DMS114 treated with DMSO at 0.1 percent for 48 hours (cell line): ENCODE measurements around the gene MAML1.
"Not testable (repeated sequence)": the region's sequence is repeated elsewhere in the genome, so short reads cannot be mapped to it uniquely, and the experiment has no call there.

Experiments used
- DNase-seq: peaks from one replicate; lab custom pipeline; 2025; ENCODE audit not compliant: unreplicated experiment; lab: John Stamatoyannopoulos, UW

Gene MAML1

GRCh38 chr5:179768326-179769085 lies 35.9 kb downstream of the MAML1 start:
- no peak for DNase-seq

GRCh38 chr5:179769271-179769670 lies 36.6 kb downstream of the MAML1 start:
- no peak for DNase-seq

- DNase-seq = no peak
These were observed 37.2 kb downstream of the MAML1 start for GRCh38 chr5:179769796-179770195.

GRCh38 chr5:179771311-179771895 lies 38.8 kb downstream of the MAML1 start:
- no peak for DNase-seq

- no peak for DNase-seq
These were observed 39.7 kb downstream of the MAML1 start for GRCh38 chr5:179772351-179772750.

- DNase-seq = no peak
These were observed 41.0 kb downstream of the MAML1 start for GRCh38 chr5:179773686-179774040.

GRCh38 chr5:179774442-179774841 lies 41.8 kb downstream of the MAML1 start:
- DNase-seq = no peak

- DNase-seq = no peak
These were observed 43.9 kb downstream of the MAML1 start for GRCh38 chr5:179776411-179776938.

GRCh38 chr5:179777456-179777855 lies 44.8 kb downstream of the MAML1 start:
- no peak for DNase-seq

- DNase-seq = no peak
These were observed 45.3 kb downstream of the MAML1 start for GRCh38 chr5:179777909-179778308.

- no peak for DNase-seq
These were observed 46.0 kb downstream of the MAML1 start for GRCh38 chr5:179778591-179778990.

GRCh38 chr5:179779826-179780225 lies 47.2 kb downstream of the MAML1 start:
- DNase-seq = no peak

GRCh38 chr5:179780362-179780761 lies 47.7 kb downstream of the MAML1 start:
- DNase-seq = no peak

- no peak for DNase-seq
These were observed 49.2 kb downstream of the MAML1 start for GRCh38 chr5:179781846-179782245.

- DNase-seq = no peak
These were observed 50.5 kb downstream of the MAML1 start for GRCh38 chr5:179783128-179783527.

- DNase-seq = no peak
These were observed 54.2 kb downstream of the MAML1 start for GRCh38 chr5:179786861-179787260.

GRCh38 chr5:179788193-179788854 lies 55.7 kb downstream of the MAML1 start:
- DNase-seq = no peak

- not testable (repeated sequence) for DNase-seq
These were observed 56.7 kb downstream of the MAML1 start for GRCh38 chr5:179789278-179789677.

GRCh38 chr5:179791881-179792611 lies 59.4 kb downstream of the MAML1 start:
- DNase-seq = no peak

GRCh38 chr5:179792612-179793467 lies 60.2 kb downstream of the MAML1 start:
- DNase-seq = no peak
